A549 (cell line): ENCODE measurements around the gene ANKZF1. TPM values are rescaled to one million over a fixed set of nuclear protein-coding genes. Genes with fewer than 3 reads are reported as not detected.

ENCODE experiments used
- ATAC-seq, 2 experiments: fragments of 200-7000 bp in 1 of 2; fragments of >200 bp in 1 of 2; cut with Nextera tagmentation in 1 of 2; cut with Tn5 transposase in 1 of 2; 3 replicates each; pipeline versions ENCODE4 v1.8.0 to v1.9.1; 2018 to 2020; ENCODE audit warnings: mild to moderate bottlenecking in 1 of 2, moderate library complexity in 1 of 2
- CTCF ChIA-PET: fragments of 300-600 bp; sonication (Branson Sonifier 250); formaldehyde crosslinking; extraction: SDS; loops from one replicate; lab custom pipeline; 2021; ENCODE audit warnings: antibody characterized with exemption, inconsistent platforms; lab: Yijun Ruan, JAX
- POLR2A ChIA-PET: fragments of 350-600 bp; formaldehyde crosslinking; extraction: SDS; loops from one replicate; lab custom pipeline; 2021; ENCODE audit warnings: antibody characterized with exemption, inconsistent platforms; lab: Yijun Ruan, JAX
- DNase-seq, 2 experiments: peaks; one replicate each; pipeline versions ENCODE4 v3.0.0 to v3.0.0-alpha.2; 2011 to 2016; ENCODE audit warnings: low read depth in 1 of 2, low spot score in 1 of 2
- FAIRE-seq: peaks from 2 replicates; lab custom pipeline; 2011; peaks lifted over from hg19 to GRCh38; lab: Jason Lieb, UNC
- H3K27ac ChIP-seq, 2 experiments: fragments of >200 bp; sonication (Bioruptor Twin); formaldehyde crosslinking; 3 replicates each; pipeline ENCODE4 v1.5.1; 2016 to 2017
- H3K4me1 ChIP-seq: fragments of >200 bp; sonication (Bioruptor Twin); formaldehyde crosslinking; 3 replicates; pipeline ENCODE4 v1.6.1; 2016
- H3K4me2 ChIP-seq: fragments of >200 bp; sonication (Bioruptor Twin); formaldehyde crosslinking; 3 replicates; pipeline ENCODE4 v1.6.1; 2016
- H3K4me3 ChIP-seq: fragments of >200 bp; sonication (Bioruptor Twin); formaldehyde crosslinking; 3 replicates; pipeline ENCODE4 v1.5.1; 2016
- H3K9me3 ChIP-seq: fragments of >200 bp; sonication (Bioruptor Twin); formaldehyde crosslinking; 3 replicates; pipeline ENCODE4 v1.6.1; 2016
- ATOH8 ChIP-seq: fragments of 250-450 bp; sonication (Bioruptor Pico); IDR thresholded peaks from 2 replicates; pipeline ENCODE4 v1.5.0; 2020; ENCODE audit warnings: low read depth, mild to moderate bottlenecking, moderate library complexity
- CEBPB ChIP-seq, 2 experiments: fragments of >200 bp in 1 of 2; sonication (Bioruptor Twin) in 1 of 2; formaldehyde crosslinking in 1 of 2; IDR thresholded peaks; 2 replicates each; pipeline ENCODE4 v1.6.1; 2012 to 2016
- CHD4 ChIP-seq: fragments of 200-600 bp; sonication (generic); IDR thresholded peaks from 2 replicates; pipeline ENCODE4 v1.6.1; 2016; ENCODE audit warnings: antibody characterized with exemption, mild to moderate bottlenecking, borderline replicate concordance
- ESRRA ChIP-seq: fragments of 150-350 bp; IDR thresholded peaks from 2 replicates; pipeline ENCODE4 v1.6.1; 2014; ENCODE audit warnings: mild to moderate bottlenecking, low read length, borderline replicate concordance
- FOSB ChIP-seq: fragments of 250-450 bp; sonication (Bioruptor Pico); IDR thresholded peaks from 2 replicates; pipeline ENCODE4 v1.5.0; 2020; ENCODE audit warnings: mild to moderate bottlenecking, moderate library complexity
- FOSL2 ChIP-seq, 2 experiments: fragments of 450-650 bp in 1 of 2; fragments of >200 bp in 1 of 2; sonication (Bioruptor Twin) in 1 of 2; formaldehyde crosslinking; IDR thresholded peaks; 2 replicates each; pipeline versions ENCODE4 v1.5.0 to v1.6.1; 2016 to 2020; ENCODE audit warnings: mild to moderate bottlenecking in 1 of 2, moderate library complexity in 1 of 2
- GATA3 ChIP-seq: IDR thresholded peaks from 2 replicates; pipeline ENCODE4 v1.6.1; 2012; ENCODE audit warnings: borderline replicate concordance
- HEYL ChIP-seq: fragments of 250-450 bp; sonication (Bioruptor Pico); IDR thresholded peaks from 2 replicates; pipeline ENCODE4 v1.8.0; 2021; ENCODE audit warnings: mild to moderate bottlenecking, moderate library complexity
- HOXB13 ChIP-seq: fragments of 250-450 bp; sonication (Bioruptor Pico); IDR thresholded peaks from 2 replicates; pipeline ENCODE4 v1.5.0; 2020; ENCODE audit warnings: low read depth, mild to moderate bottlenecking, moderate library complexity
- HOXB5 ChIP-seq: fragments of 250-450 bp; sonication (Bioruptor Pico); IDR thresholded peaks from 2 replicates; pipeline ENCODE4 v1.5.0; 2020; ENCODE audit warnings: mild to moderate bottlenecking, moderate library complexity
- JUN ChIP-seq, 2 experiments: fragments of >200 bp; sonication (Bioruptor Twin); formaldehyde crosslinking; IDR thresholded peaks; 2 replicates in 1 of 2; 3 replicates in 1 of 2; pipeline ENCODE4 v1.6.1; 2016 to 2017
- KDM5A ChIP-seq: fragments of 200-600 bp; sonication (generic); IDR thresholded peaks from 2 replicates; pipeline ENCODE4 v1.6.1; 2016; ENCODE audit warnings: antibody characterized with exemption, mild to moderate bottlenecking
- MYC ChIP-seq: IDR thresholded peaks from 2 replicates; pipeline ENCODE4 v1.6.1; 2012; ENCODE audit warnings: mild to moderate bottlenecking, inconsistent platforms, low read length, improper control_type of control experiment, borderline replicate concordance
- NPAS2 ChIP-seq: fragments of 250-450 bp; sonication (Bioruptor Pico); IDR thresholded peaks from 2 replicates; pipeline ENCODE4 v1.8.0; 2022; ENCODE audit warnings: mild to moderate bottlenecking, moderate library complexity, borderline replicate concordance
- PBX3 ChIP-seq: IDR thresholded peaks from 2 replicates; pipeline ENCODE4 v1.6.1; 2012
- PHF8 ChIP-seq: fragments of 200-600 bp; sonication (generic); IDR thresholded peaks from 2 replicates; pipeline ENCODE4 v1.6.1; 2016; ENCODE audit warnings: low read depth, mild to moderate bottlenecking, antibody characterized with exemption, moderate library complexity, borderline replicate concordance
- POLR2A ChIP-seq: IDR thresholded peaks from 2 replicates; pipeline ENCODE4 v1.6.1; 2012; ENCODE audit warnings: mild to moderate bottlenecking, low read length
- RAD21 ChIP-seq, 2 experiments: fragments of >200 bp in 1 of 2; sonication (Bioruptor Twin) in 1 of 2; formaldehyde crosslinking in 1 of 2; IDR thresholded peaks in 1 of 2; conservative IDR thresholded peaks in 1 of 2; 2 replicates in 1 of 2; 3 replicates in 1 of 2; pipeline ENCODE4 v1.6.1; 2012 to 2018; ENCODE audit warnings: inconsistent platforms in 1 of 2
- RARB ChIP-seq: fragments of 250-450 bp; sonication (Bioruptor Pico); IDR thresholded peaks from 2 replicates; pipeline ENCODE4 v1.8.0; 2021; ENCODE audit warnings: mild to moderate bottlenecking, moderate library complexity
- RFX5 ChIP-seq: fragments of 450-650 bp; IDR thresholded peaks from 2 replicates; pipeline ENCODE4 v1.7.1; 2014; ENCODE audit warnings: antibody characterized with exemption, mild to moderate bottlenecking, moderate library complexity
- ZFP36 ChIP-seq: fragments of 450-650 bp; IDR thresholded peaks from 2 replicates; pipeline ENCODE4 v1.6.1; 2014; ENCODE audit warnings: borderline replicate concordance; ENCODE audit not compliant: partially characterized antibody
- WGBS: methylation state at CpG from one replicate; pipeline ENCODE4 v1.1.6; 2017; ENCODE audit errors: missing lambda C conversion rate; 5-methylcytosine and 5-hydroxymethylcytosine counted together
- polyA minus RNA-seq: library from RNA; depleted of rRNA, polyadenylated mRNA; stranded (reverse); fragments of >200 nt; gene quantifications from 2 replicates; pipeline ENCODE4 v1.2.3, GENCODE V29; 2011; rRNA and poly(A)+ RNA removed
- polyA plus RNA-seq, 4 experiments: library from polyadenylated mRNA; depleted of rRNA in 3 of 4; stranded (reverse); fragments of >200 nt; fragmentation: RNase III in 1 of 4; extraction: RNeasy Plus Mini Kit Qiagen cat#74134 plus additional on column Dnase treatment in 1 of 4; gene quantifications; 2 replicates in 3 of 4; 3 replicates in 1 of 4; pipeline ENCODE4 v1.2.3, GENCODE V29; 2011 to 2017
- TF ChIP-seq, protein P1 (sequence below): IDR thresholded peaks from 2 replicates; pipeline ENCODE4 v1.6.1; 2012
- TF ChIP-seq, protein P2 (sequence below): fragments of >200 bp; sonication (Bioruptor Twin); formaldehyde crosslinking; IDR thresholded peaks from 3 replicates; pipeline ENCODE4 v1.6.1; 2016
- TF ChIP-seq, protein P3 (sequence below): IDR thresholded peaks from 2 replicates; pipeline ENCODE4 v1.6.1; 2012; ENCODE audit warnings: low read depth, borderline replicate concordance

The ANKZF1 gene, protein sequence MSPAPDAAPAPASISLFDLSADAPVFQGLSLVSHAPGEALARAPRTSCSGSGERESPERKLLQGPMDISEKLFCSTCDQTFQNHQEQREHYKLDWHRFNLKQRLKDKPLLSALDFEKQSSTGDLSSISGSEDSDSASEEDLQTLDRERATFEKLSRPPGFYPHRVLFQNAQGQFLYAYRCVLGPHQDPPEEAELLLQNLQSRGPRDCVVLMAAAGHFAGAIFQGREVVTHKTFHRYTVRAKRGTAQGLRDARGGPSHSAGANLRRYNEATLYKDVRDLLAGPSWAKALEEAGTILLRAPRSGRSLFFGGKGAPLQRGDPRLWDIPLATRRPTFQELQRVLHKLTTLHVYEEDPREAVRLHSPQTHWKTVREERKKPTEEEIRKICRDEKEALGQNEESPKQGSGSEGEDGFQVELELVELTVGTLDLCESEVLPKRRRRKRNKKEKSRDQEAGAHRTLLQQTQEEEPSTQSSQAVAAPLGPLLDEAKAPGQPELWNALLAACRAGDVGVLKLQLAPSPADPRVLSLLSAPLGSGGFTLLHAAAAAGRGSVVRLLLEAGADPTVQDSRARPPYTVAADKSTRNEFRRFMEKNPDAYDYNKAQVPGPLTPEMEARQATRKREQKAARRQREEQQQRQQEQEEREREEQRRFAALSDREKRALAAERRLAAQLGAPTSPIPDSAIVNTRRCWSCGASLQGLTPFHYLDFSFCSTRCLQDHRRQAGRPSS
- 29.5 and 30.3 TPM in 2 replicates for polyA plus RNA-seq (2011; rRNA removed)
- polyA plus RNA-seq (2012; cell fraction: cytosol; rRNA removed): 12.3 and 14.2 TPM in 2 replicates
- polyA plus RNA-seq (2012; cell fraction: nucleus; rRNA removed): 67.6 and 87.1 TPM in 2 replicates
- 17.7 to 25.1 TPM (median 23.2 TPM) in 3 replicates for polyA plus RNA-seq (2017; fragmentation: RNase III; extraction: RNeasy Plus Mini Kit Qiagen cat#74134 plus additional on column Dnase treatment)
- polyA minus RNA-seq: 25.2 and 26.1 TPM in 2 replicates

DNA sequence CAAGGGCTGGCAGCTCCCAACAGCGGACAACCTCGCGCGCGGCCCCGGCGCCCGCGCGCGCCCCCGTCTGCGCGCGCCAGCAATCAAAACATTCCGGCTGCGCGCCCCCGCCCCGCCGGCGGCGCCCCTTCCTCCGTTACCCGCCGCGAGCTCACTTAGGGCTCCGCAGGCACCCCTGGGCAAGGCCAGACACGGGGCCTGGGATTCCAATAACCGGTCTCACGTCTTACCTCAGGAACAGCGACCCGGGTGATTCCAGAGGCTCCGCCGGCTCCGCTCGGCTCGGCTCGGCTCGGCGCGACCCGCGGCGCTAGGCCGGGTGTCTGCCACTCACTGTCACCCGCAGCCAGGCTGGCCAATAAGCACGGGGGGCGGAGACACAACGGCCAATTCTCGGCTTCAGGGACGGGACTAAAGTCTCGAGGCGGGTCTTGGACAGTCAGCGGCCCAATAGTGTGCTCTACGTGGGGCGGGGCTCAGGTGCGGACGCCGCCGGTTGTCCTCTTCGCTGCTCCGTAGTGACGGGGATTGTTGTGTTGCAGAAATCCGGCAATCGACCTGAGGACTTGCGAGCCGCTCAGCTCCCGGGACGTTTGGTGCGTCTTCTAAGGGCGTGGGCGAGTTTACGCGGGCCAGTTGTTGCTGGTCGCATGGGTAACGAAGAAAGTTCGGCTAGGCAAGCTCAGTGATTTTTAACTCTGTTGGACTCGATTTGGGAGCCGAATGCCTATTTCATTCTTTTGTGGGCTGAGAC lies at the start of gene ANKZF1, which contains the start of gene ATG9A:
Gene ANKZF1, plus strand, starts transcription at position 502 of the 754 bp plus-strand sequence. CDS start 452 bp downstream, outside the sequence.
Gene ATG9A, minus strand, starts transcription at position 332 of the 754 bp plus-strand sequence. CDS start 1,612 bp downstream, outside the sequence.
- Histone ChIP-seq H3K4me1 (peaks cover 19% of the 10 kb centered on the region), H3K27ac (peak within 1 kb of the TSS; percentile 82 to 95), H3K4me2 (peak within 1 kb of the TSS; percentile 98), H3K9me3 (no peaks in the 10 kb centered on the region), H3K4me3 (peak within 1 kb of the TSS; percentile 85)
- TF ChIP-seq HOXB13 (0 out of 2 replicates have a peak, but pooled peaks have one; percentile 57), PHF8 (peak; percentile 88), MYC (0 out of 2 replicates have a peak, but pooled peaks have one; percentile 23), ZFP36 (no peak), HOXB5 (CRISPR knock-in tag) (peak; percentile 78; the same call in 1 of the 2 replicates), RARB (CRISPR knock-in tag) (no peak), POLR2A (peak; percentile 53), CHD4 (no peak), RFX5 (peak; percentile 60; the same call in 1 of the 2 replicates), FOSL2 (IDR thresholded peaks at IDR 0.05) (no peak), FOSL2 (CRISPR knock-in tag; IDR thresholded peaks at IDR 0.05) (peak; percentile 0; the same call in 1 of the 2 replicates), GATA3 (0 out of 2 replicates have a peak, but pooled peaks have one; percentile 1), JUN (IDR thresholded peaks at IDR 0.05) (peak; percentile 49 to 65; a peak in 2 of 5 replicates), PBX3 (peak; percentile 99), CEBPB (IDR thresholded peaks at IDR 0.05) (peak; percentile 32 to 44; a peak in 2 of 4 replicates), KDM5A (no peak; the same call in 1 of the 2 replicates), NPAS2 (no peak), ATOH8 (CRISPR knock-in tag) (peak; percentile 80; the same call in 1 of the 2 replicates), ESRRA (no peak), RAD21 (conservative IDR thresholded peaks at IDR 0.05 in 1 of 2, IDR thresholded peaks at IDR 0.05 in 1 of 2) (no peak; a peak in 1 of 5 replicates), FOSB (CRISPR knock-in tag) (no peak), HEYL (CRISPR knock-in tag) (no peak)
- TF ChIP-seq, protein P1, sequence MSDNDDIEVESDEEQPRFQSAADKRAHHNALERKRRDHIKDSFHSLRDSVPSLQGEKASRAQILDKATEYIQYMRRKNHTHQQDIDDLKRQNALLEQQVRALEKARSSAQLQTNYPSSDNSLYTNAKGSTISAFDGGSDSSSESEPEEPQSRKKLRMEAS: peak; percentile 52
- TF ChIP-seq, protein P2, sequence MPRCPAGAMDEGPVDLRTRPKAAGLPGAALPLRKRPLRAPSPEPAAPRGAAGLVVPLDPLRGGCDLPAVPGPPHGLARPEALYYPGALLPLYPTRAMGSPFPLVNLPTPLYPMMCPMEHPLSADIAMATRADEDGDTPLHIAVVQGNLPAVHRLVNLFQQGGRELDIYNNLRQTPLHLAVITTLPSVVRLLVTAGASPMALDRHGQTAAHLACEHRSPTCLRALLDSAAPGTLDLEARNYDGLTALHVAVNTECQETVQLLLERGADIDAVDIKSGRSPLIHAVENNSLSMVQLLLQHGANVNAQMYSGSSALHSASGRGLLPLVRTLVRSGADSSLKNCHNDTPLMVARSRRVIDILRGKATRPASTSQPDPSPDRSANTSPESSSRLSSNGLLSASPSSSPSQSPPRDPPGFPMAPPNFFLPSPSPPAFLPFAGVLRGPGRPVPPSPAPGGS: 0 out of 3 replicates have a peak, but pooled peaks have one; percentile 49
- TF ChIP-seq, protein P3, sequence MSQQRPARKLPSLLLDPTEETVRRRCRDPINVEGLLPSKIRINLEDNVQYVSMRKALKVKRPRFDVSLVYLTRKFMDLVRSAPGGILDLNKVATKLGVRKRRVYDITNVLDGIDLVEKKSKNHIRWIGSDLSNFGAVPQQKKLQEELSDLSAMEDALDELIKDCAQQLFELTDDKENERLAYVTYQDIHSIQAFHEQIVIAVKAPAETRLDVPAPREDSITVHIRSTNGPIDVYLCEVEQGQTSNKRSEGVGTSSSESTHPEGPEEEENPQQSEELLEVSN: 0 out of 2 replicates have a peak, but pooled peaks have one; percentile 9
- under 1% methylated on average over 29 of the region's 80 CpGs for WGBS
- FAIRE-seq (no peak), ATAC-seq (peak; percentile 96 to 99), DNase-seq (peak; percentile 97 to 99)
- ChIA-PET POLR2A (interaction anchor here (0.7 to 2.6 kb wide), 14 partner anchors 8 to 171 kb away, joined by 3 to 19 read pairs (median 5); partner anchors contain the start of genes DNAJB2, GLB1L, STK16 and TUBA4A), CTCF (interaction anchor here (0.8 to 9.4 kb wide), 14 partner anchors 9 to 137 kb away, joined by 3 to 86 read pairs (median 4); partner anchors contain the start of genes DNAJB2 and TUBA4A)
